ENCODE data around the gene ADARB2. TPM values are rescaled to one million over a fixed set of nuclear protein-coding genes. Genes with fewer than 3 reads are reported as not detected.

Gene ADARB2
- total RNA-seq, 2 experiments from 2014 or later = 2.5 to 3.0 TPM

DNA sequence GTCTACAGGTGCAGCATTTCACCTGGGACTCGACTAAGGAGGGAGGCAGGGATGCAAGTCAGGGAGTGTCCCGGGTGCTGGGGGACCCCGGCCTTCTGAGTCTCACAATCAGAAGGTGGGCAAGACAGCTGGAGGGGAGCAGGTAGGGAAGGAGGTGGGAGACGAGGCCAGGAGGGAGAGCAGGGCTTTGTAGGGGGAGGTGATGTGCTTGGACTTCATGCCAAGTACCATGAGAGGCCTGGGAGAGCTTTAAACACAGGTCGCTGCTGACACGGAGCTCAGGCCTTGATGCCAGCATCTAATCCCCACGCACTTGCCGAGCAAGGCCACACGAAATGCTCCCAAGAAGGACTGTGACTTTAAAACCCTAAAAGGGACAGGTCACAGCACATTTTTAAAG lies 244.7 kb downstream of the ADARB2 start:
- Mint-ChIP-seq H3K36me3 (ENCODE audit: low read depth) (no peaks in the 10 kb centered on the region), H3K4me3 (no peak overlapping the region), H3K4me1 (no peaks in the 10 kb centered on the region), H3K9me3 (no peaks in the 10 kb centered on the region), H3K27me3 (no peaks in the 10 kb centered on the region), H3K27ac (no peak overlapping the region)
- ChIA-PET CTCF (no interaction called here), POLR2A (no interaction called here)
- DNase-seq = no peak

DNA sequence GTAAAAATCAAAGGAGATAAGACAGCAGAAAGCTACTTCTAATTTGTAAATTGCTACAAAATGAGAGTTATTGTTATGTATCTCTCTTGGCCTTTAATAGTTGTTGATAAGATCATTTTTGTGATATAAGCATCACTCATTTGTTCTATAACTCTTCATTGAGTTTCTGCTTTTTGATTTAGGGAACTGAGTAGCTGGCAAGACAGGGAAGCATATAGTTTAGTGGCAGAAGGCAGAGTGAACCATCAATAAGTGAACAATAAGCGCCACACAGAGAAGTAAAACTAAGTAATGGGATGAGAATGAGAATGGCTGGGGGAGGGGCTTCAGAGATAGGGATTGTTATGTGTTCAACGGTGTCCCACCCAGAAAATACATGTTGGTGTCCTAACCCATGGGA lies 245.4 kb downstream of the ADARB2 start:
- no peak for DNase-seq
- H3K27me3 Mint-ChIP-seq = no peaks in the 10 kb centered on the region
- ChIA-PET CTCF (no interaction called here), POLR2A (no interaction called here)
- no peak overlapping the region for H3K4me3 Mint-ChIP-seq
- H3K27ac Mint-ChIP-seq = no peak overlapping the region
- H3K36me3 Mint-ChIP-seq (ENCODE audit: low read depth) = no peaks in the 10 kb centered on the region
- no peaks in the 10 kb centered on the region for H3K4me1 Mint-ChIP-seq
- no peaks in the 10 kb centered on the region for H3K9me3 Mint-ChIP-seq

DNA sequence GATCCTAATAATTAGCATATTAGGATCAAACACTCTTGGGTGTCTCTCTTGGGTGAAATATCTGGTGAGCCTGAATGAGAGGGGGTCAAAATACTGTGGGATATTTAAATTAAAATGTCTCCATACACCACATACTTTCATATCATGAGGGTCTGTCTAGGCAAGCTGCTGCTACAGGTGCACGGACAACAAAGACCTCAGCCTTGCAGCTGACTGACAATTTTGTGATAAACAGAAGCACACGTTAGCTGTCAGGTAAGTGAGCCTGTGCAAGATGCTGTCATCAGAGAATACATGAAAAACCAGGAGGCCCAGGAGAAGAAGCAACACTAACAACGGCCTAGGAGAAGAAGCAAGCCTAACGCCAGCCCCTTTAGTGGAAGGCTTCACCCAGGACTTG lies 247.5 kb downstream of the ADARB2 start:
- Mint-ChIP-seq H3K27me3 (no peaks in the 10 kb centered on the region), H3K27ac (no peak overlapping the region), H3K4me3 (no peak overlapping the region), H3K9me3 (no peaks in the 10 kb centered on the region), H3K36me3 (ENCODE audit: low read depth) (no peaks in the 10 kb centered on the region), H3K4me1 (no peaks in the 10 kb centered on the region)
- no peak for DNase-seq
- POLR2A ChIA-PET = no interaction called here
- CTCF ChIA-PET = no interaction called here

DNA sequence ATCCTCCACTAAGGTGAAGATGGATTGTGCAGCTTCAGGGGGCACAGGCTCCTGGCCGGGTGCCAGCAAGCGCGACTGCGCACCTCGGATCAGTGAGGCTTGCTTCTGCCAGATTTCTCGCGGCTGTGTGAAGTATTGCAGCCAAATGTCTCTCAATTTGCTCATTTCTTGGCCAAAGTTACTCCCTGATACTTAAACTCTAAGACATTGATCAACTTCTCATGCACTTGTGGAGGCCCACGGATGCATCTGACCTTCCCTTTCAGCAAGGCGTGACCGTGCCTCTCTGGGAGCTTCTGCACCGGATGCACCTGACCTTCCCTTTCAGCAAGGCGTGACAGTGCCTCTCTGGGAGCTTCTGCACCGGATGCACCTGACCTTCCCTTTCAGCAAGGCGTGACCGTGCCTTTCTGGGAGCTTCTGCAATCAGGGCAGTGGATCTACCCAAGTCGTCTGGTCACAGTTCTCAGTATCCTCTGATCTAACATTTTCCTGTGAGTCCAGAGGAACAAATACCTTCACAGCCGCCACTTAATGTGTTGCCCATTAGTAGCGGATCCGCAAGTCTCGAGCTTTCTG lies 248.3 kb downstream of the ADARB2 start:
- H3K27me3 Mint-ChIP-seq = no peaks in the 10 kb centered on the region
- no peak overlapping the region for H3K4me3 Mint-ChIP-seq
- no peak for DNase-seq
- CTCF ChIA-PET = no interaction called here
- H3K27ac Mint-ChIP-seq = no peak overlapping the region
- H3K4me1 Mint-ChIP-seq = no peaks in the 10 kb centered on the region
- H3K36me3 Mint-ChIP-seq (ENCODE audit: low read depth) = no peaks in the 10 kb centered on the region
- H3K9me3 Mint-ChIP-seq = no peaks in the 10 kb centered on the region
- POLR2A ChIA-PET = no interaction called here

DNA sequence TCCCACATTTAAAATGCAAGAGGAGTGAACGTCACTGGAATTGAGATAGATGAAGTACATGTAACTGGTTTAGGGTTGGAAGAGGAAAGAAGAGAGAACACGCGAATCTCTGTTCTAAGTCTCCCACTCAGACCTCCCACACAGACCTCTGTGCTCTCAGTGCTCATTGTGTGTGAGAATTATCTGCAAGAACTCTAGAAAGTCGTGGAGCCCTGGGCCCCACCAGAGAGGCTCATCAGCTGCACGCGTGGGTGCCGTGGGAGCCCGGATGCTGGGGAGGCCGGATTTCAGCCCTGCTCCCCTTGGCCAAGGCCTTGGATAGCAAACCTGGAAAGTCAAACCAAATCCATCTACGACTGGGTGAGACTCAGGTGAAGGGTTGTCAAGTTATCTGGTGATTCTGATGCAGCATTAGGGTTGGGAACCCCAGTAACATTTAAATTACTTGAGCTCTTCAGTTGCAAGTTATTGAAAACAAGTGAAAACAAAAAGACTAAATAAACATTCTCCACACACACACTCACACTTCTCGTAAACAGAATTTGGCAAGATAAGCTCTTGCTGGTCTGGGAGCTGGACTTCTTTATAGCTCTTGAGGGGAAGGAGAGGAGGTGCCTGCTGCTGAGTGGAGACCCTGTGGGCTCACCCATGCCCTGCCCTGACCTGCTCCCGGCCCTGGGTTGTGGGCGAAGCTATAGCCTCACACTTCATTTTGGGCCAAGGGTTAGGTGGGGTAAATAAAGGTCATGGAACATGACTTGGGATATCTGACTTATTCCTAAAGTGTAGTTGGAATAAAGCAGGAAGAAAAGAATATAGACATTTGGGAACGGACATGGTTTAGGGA lies 250.3 kb downstream of the ADARB2 start:
- Mint-ChIP-seq H3K9me3 (no peaks in the 10 kb centered on the region), H3K4me3 (no peak overlapping the region), H3K36me3 (ENCODE audit: low read depth) (no peaks in the 10 kb centered on the region), H3K4me1 (no peaks in the 10 kb centered on the region), H3K27me3 (no peaks in the 10 kb centered on the region), H3K27ac (no peak overlapping the region)
- POLR2A ChIA-PET = no interaction called here
- no peak for DNase-seq
- CTCF ChIA-PET = interaction anchor here (1.1 kb wide), 2 partner anchors 67 to 118 kb away, joined by 3 read pairs; no protein-coding TSS in a partner anchor

DNA sequence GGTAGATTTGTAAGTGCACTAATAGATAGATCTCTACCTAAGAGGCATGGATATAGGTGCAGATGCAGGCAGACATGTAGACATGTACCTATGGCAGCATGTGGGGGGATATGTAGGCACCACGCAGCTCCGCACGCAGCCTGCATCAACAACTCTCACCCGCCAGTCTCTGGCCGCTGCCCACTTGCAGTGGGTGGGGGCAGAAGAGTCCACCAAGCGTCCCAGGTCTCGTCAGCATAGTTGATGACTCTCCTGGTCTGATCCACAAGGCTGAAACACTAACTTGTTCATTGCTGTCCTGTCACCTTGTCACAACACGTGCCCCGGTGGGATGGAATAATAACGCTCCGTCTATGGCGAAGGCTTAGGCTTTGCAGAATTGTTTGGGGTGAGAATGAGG lies 252.0 kb downstream of the ADARB2 start:
- Mint-ChIP-seq H3K36me3 (ENCODE audit: low read depth) (no peaks in the 10 kb centered on the region), H3K27ac (no peak overlapping the region), H3K27me3 (peaks cover 1% of the 10 kb centered on the region), H3K4me1 (no peaks in the 10 kb centered on the region), H3K4me3 (no peak overlapping the region), H3K9me3 (no peaks in the 10 kb centered on the region)
- POLR2A ChIA-PET = no interaction called here
- no peak for DNase-seq
- CTCF ChIA-PET = no interaction called here

DNA sequence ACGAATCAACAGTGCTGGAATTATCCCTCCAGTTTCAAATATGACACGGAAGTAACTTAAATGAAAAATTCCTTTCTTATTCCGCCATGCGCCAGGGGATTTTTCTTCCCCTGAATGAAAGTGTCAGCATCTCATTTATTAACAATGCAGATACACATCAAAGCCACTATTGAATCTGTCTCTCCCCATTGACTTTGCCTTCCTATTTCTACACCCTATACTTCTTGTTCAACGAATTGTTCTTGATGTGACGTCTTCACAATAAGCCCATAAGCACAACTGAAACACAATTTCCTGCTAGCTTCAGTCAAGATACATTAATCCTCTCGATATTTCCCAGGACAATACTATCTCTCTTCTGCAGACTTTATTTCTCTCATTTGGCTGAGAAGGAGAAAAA lies 253.5 kb downstream of the ADARB2 start:
- no peak overlapping the region for H3K4me3 Mint-ChIP-seq
- peaks cover 1% of the 10 kb centered on the region for H3K27me3 Mint-ChIP-seq
- CTCF ChIA-PET = no interaction called here
- no peaks in the 10 kb centered on the region for H3K36me3 Mint-ChIP-seq (ENCODE audit: low read depth)
- DNase-seq = no peak
- H3K4me1 Mint-ChIP-seq = no peaks in the 10 kb centered on the region
- H3K9me3 Mint-ChIP-seq = no peaks in the 10 kb centered on the region
- H3K27ac Mint-ChIP-seq = no peak overlapping the region
- POLR2A ChIA-PET = no interaction called here

DNA sequence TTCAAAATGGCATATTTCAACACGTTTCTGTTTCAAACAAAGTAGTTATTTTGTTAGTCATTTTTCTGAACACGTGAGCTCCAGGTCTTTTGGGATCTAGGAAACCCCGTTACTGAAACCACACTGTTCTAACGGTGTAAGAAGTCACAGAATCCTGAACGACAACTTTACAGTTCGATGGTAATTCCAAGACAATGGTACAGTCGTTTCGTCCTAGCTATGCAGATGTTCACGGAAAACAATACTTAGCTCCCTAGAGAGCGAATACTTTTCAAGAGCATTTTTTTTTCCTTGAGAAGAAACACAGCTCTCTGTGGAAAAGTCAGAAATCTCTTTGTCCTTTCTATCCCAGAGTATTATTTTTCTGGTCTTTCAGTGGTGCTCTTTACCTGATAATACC lies 254.1 kb downstream of the ADARB2 start:
- ChIA-PET CTCF (no interaction called here), POLR2A (no interaction called here)
- Mint-ChIP-seq H3K36me3 (ENCODE audit: low read depth) (no peaks in the 10 kb centered on the region), H3K4me3 (no peak overlapping the region), H3K4me1 (no peaks in the 10 kb centered on the region), H3K27ac (no peak overlapping the region), H3K27me3 (peaks cover 1% of the 10 kb centered on the region), H3K9me3 (no peaks in the 10 kb centered on the region)
- no peak for DNase-seq

DNA sequence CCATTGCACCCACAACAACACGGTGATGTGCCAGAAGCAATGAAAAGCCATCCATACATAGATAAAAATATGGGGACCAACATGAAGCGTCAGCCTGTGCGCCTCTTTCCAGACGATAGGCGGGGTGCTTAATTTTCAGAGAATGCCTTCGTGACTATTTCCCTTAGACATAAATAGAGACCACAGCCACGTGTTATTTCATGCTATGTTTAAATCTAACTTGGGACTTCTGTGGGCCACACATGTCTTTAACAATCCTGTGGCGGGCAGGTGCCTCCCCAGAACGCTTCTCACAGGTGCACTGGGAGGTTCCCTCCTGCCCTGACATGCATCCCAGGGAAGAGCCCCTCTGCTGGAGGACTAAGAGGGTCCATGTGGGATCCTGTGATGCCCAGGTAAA lies 259.7 kb downstream of the ADARB2 start:
- Mint-ChIP-seq H3K27me3 (peaks cover 1% of the 10 kb centered on the region), H3K9me3 (no peaks in the 10 kb centered on the region), H3K36me3 (ENCODE audit: low read depth) (no peaks in the 10 kb centered on the region), H3K4me3 (no peak overlapping the region), H3K4me1 (no peaks in the 10 kb centered on the region), H3K27ac (no peak overlapping the region)
- CTCF ChIA-PET = no interaction called here
- no peak for DNase-seq
- POLR2A ChIA-PET = no interaction called here

DNA sequence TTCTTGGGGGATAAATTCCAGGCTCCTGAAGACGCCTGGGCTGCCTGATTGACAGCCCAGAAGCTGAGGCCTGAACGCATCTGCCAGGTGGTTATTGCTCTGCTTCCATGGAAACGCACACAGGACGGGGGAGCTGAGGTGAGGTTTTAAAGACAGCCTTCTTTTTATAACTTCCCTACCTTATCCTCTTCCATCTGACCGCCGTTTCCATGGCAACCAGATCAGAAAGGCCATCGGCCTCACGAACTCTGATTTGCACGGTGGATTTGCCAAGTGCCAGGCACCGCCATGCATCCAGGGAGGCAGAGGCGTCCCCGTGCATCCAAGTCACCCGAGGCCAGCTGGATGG lies 260.9 kb downstream of the ADARB2 start:
- no peaks in the 10 kb centered on the region for H3K9me3 Mint-ChIP-seq
- no peaks in the 10 kb centered on the region for H3K36me3 Mint-ChIP-seq (ENCODE audit: low read depth)
- peaks cover 1% of the 10 kb centered on the region for H3K27me3 Mint-ChIP-seq
- CTCF ChIA-PET = no interaction called here
- H3K4me3 Mint-ChIP-seq = no peak overlapping the region
- POLR2A ChIA-PET = no interaction called here
- DNase-seq = no peak
- H3K27ac Mint-ChIP-seq = no peak overlapping the region
- H3K4me1 Mint-ChIP-seq = no peaks in the 10 kb centered on the region

DNA sequence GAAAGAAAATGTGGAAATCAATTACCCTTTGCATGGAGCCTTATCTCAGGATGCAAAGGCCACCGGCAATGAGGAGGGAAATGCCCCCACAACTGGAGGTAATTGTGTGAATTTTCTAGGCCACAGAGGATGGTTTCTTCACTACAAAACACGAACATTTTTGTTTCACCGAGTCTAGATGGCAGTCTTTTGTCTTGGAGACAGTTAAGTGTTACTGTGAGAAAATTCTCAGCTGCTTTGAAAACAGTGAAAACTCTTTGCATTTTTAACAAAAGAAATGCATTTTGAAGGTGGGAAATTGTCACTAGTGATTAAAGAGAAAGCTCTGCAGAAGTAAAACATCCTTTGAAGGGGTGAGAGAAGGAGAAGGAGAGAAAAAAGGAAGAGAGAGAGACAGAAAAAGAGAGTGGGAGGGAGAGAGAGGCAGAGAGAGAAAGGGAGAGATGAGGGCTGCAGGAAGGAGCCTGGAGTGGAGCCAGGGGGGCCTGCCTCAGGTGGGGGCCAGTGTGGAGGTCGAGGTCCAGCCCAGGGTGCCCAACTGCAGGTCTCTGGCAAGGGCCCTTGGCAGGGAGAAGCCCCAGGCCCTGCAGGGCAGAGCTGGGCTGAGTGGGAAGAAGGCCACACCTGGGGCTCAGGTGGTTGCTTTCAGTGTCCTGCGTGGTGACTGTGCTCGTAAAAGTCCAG lies 261.4 kb downstream of the ADARB2 start:
- CTCF ChIA-PET = no interaction called here
- no peaks in the 10 kb centered on the region for H3K9me3 Mint-ChIP-seq
- H3K4me3 Mint-ChIP-seq = no peak overlapping the region

DNA sequence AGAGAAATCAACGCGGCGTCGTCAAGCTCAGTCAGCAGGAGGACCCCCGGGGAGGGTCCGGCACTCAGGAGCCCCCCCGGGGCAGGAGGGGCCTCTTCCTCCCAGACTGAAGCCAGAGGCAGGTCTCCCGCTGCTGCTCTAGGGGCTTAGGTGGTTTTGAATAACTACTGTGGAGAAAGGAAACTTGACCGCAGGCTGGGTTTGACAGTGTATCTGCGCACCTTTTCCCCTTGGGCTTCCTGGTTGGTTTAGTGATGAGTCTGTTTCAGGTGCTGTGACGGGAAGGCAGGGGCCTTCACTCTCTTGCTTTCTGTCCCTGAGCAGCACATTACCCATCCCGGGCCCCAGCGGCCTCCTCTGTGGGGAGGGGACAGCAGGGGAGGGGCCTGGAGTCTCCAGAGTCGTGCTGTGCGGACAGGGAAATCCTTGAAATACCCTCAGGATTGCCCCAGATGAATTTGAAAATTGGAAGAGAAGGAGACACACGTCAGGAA lies 262.2 kb downstream of the ADARB2 start:
- no peak overlapping the region for H3K4me3 Mint-ChIP-seq
- H3K4me1 Mint-ChIP-seq = no peaks in the 10 kb centered on the region
- H3K9me3 Mint-ChIP-seq = no peaks in the 10 kb centered on the region
- no peak overlapping the region for H3K27ac Mint-ChIP-seq
- no peaks in the 10 kb centered on the region for H3K27me3 Mint-ChIP-seq
- H3K36me3 Mint-ChIP-seq (ENCODE audit: low read depth) = no peaks in the 10 kb centered on the region
- POLR2A ChIA-PET = no interaction called here
- no peak for DNase-seq
- CTCF ChIA-PET = no interaction called here

More for the DNA sequence above, 261.4 kb downstream of the ADARB2 start:
- no peak for DNase-seq
- POLR2A ChIA-PET = no interaction called here
- no peak overlapping the region for H3K27ac Mint-ChIP-seq
- no peaks in the 10 kb centered on the region for H3K36me3 Mint-ChIP-seq (ENCODE audit: low read depth)
- H3K27me3 Mint-ChIP-seq = peaks cover under 1% of the 10 kb centered on the region
- no peaks in the 10 kb centered on the region for H3K4me1 Mint-ChIP-seq

DNA sequence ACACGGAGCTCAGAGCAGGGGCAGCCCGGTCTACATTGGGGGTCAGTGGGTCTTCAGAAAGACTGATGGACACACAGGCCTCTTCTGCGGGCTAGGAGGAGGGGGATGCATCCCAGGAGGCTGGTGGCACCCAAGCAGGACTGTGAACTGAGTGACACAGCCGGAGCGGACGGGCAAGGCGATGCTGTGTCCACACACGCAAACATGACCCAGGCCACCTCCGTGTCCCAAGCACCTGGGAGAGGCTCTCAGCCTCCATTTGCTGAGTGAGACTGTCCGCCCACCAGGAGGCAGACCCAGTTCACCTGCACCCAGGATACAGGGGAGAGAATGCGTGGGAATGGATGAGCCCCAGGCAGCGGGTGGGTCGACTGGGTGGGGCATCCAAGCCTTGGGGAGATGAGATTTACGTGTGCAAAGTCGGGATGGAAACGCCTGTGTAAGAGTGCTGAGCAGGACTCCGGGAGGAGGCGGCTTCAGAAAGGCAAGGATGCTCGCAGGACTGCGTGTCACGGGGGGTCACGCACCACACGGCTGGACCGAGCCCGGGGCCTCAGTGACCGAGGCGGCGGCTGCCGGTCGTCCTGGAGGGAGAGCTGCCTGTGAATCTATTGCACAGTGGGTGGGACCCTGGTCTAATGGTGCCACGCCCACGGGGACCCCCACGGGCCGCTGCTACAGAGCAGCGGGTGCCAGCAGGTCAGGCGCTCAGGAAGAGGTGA lies 262.8 kb downstream of the ADARB2 start:
- DNase-seq = no peak
- H3K27ac Mint-ChIP-seq = no peak overlapping the region
- no peaks in the 10 kb centered on the region for H3K36me3 Mint-ChIP-seq (ENCODE audit: low read depth)
- H3K27me3 Mint-ChIP-seq = no peaks in the 10 kb centered on the region
- no peaks in the 10 kb centered on the region for H3K9me3 Mint-ChIP-seq
- POLR2A ChIA-PET = no interaction called here
- CTCF ChIA-PET = no interaction called here
- no peak overlapping the region for H3K4me3 Mint-ChIP-seq
- no peaks in the 10 kb centered on the region for H3K4me1 Mint-ChIP-seq
